Measurements from ENCODE around the gene LRRC8C.

Gene LRRC8C

DNA sequence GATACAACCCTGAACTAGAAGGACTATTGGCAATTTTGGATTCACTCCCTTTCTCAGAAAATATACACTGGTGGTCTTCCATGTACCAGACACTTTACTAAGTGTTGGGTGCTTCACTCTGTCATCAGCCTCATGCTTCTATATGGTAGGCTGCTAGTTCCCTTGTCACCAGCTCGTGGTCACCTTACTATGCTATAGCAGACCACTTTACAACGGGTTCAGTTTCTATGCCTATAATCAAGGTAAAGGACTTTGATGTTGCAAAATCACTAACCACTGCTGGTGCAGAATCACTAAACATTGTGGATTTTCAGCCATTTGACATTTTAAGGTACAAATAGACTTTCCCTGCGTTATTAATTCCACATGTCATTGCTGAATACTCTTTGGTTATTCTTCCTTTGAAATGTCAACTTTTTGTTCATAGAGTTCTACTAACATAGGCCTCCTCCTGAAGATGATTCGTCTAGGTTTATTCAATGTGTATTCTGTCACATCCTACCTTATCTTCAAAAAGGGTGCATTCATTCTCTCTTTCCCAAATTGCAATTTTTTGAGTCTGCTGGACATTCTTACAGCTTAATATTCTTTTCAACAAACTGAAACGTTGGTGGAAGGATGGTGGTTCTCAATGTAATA lies 78.3 kb downstream of the LRRC8C start:
- no peak for DNase-seq (ENCODE audit: low read depth)
- H3K4me3 ChIP-seq (ENCODE audit: low read length) = no peak overlapping the region
- TF ChIP-seq, protein P1, sequence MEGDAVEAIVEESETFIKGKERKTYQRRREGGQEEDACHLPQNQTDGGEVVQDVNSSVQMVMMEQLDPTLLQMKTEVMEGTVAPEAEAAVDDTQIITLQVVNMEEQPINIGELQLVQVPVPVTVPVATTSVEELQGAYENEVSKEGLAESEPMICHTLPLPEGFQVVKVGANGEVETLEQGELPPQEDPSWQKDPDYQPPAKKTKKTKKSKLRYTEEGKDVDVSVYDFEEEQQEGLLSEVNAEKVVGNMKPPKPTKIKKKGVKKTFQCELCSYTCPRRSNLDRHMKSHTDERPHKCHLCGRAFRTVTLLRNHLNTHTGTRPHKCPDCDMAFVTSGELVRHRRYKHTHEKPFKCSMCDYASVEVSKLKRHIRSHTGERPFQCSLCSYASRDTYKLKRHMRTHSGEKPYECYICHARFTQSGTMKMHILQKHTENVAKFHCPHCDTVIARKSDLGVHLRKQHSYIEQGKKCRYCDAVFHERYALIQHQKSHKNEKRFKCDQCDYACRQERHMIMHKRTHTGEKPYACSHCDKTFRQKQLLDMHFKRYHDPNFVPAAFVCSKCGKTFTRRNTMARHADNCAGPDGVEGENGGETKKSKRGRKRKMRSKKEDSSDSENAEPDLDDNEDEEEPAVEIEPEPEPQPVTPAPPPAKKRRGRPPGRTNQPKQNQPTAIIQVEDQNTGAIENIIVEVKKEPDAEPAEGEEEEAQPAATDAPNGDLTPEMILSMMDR (conservative IDR thresholded peaks at IDR 0.05; ENCODE audit: low read length) = no peak

DNA sequence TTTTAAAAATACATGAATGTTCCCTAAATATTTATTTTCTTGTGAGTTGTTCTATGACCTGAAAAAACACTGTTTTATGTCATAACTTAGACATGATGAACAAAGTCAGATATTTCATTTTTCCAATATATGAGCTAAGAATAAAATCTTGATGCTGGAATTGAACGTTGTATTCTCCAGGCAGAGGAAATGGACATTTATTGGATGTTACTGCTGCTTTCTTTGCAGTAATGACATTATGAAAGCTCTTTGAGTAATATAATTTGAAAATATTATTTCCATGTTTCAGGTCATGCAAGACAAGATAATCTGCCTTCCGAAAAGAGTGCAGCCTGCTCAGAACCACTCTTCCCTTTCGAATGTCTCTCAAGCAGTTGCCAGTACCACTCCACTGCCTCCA lies 79.5 kb downstream of the LRRC8C start:
- TF ChIP-seq, protein P1 (conservative IDR thresholded peaks at IDR 0.05; ENCODE audit: low read length) = no peak
- DNase-seq (ENCODE audit: low read depth) = no peak
- H3K4me3 ChIP-seq (ENCODE audit: low read length) = no peak overlapping the region

DNA sequence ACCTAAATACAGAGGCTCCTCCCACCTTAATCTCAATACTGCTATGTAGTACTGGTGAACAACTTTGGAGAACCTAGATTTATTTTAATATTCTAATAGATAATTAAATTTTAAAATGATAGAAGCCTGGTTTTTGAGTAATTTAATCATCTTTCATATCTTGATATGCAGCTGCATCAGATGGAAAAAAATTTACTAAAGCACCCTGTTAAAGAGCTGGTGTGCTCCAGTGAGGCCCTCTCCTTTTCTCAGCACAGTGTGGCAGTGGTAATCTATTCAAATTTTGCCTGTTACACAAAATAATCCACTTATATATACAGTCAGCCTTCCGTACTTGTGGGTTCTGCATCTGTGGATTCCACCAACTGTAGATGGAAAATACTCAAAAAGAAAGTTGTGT lies 82.8 kb downstream of the LRRC8C start:
- no peak for DNase-seq (ENCODE audit: low read depth)
- H3K4me3 ChIP-seq (ENCODE audit: low read length) = no peak overlapping the region
- TF ChIP-seq, protein P1 (conservative IDR thresholded peaks at IDR 0.05; ENCODE audit: low read length) = no peak

DNA sequence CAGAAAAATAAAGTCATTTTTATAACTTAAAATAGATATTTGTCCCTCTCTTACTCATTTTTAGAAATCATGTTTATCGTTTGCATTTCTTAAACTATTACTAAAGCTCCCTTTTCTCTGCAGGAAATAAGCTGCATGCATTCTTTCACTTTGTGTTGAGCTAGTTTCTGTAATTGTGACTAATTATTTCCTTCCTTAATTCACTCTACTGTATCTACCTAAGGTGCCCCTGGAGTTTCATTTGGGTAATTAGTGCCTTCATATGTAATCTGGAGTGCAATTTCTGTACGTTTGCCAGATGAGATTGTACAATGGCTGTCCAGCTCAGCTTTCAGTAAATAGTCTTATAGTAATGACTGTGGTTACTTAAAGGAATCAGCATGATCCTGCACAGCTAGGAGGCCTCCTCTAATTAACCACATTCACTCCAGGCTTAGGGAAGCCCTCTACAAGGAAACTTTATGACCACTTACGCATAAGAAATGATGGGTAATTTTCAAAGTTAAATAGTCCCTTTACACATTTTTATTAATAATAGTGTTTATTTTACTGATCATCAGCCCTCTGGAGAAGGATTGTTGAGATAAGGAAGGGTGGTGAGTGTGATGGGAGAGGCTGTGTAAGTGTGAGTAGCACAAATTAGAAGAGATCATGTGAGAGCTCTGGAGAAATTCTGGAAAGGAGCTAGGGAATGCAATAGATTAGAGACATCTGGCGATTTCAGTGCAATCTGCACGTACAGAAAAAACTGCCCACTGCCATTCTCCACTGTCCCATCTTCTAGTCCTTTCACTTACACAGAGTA lies 86.8 kb downstream of the LRRC8C start:
- TF ChIP-seq, protein P1 (conservative IDR thresholded peaks at IDR 0.05; ENCODE audit: low read length) = no peak
- H3K4me3 ChIP-seq (ENCODE audit: low read length) = no peak overlapping the region
- DNase-seq (ENCODE audit: low read depth) = peak; percentile 52

DNA sequence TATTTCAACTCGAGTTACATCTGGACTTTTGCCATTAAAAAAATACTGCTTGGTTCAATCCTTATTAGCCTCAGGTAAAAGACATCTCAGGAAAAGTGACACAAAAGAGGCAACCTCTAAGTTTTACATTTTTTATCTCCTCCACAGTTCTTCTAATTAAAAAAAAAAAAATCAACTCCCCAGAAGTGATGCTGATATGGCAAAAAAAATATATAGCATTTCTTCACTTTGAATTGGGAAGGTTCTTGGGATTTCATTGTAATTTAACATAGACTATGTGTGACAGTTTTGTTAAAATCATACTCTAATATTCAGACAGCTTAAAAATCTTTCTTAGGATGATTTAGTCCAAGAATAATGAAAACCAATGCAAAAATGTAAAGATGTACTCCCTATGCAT lies 87.9 kb downstream of the LRRC8C start:
- TF ChIP-seq, protein P1 (conservative IDR thresholded peaks at IDR 0.05; ENCODE audit: low read length) = no peak
- no peak for DNase-seq (ENCODE audit: low read depth)
- no peak overlapping the region for H3K4me3 ChIP-seq (ENCODE audit: low read length)

DNA sequence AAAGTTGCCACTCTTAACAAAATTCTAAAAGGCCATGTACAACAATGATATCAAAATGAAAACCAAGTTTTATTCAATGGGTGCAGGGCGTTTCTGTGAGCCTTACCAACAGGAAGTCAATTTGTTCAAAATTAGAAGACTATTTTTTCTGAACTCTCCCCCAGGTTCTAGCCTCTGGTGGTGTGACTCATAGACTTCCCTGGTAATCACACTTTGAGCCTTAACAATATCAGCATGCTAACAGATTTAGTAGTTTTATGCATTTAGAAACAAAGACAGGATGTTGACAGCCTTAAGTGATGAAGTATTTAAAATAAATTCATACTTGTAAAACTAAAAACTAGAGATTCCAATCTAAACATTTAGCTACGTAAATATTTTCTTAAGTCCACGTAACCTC lies 88.4 kb downstream of the LRRC8C start:
- H3K4me3 ChIP-seq (ENCODE audit: low read length) = no peak overlapping the region
- DNase-seq (ENCODE audit: low read depth) = peak; percentile 26
- TF ChIP-seq, protein P1 (conservative IDR thresholded peaks at IDR 0.05; ENCODE audit: low read length) = no peak

DNA sequence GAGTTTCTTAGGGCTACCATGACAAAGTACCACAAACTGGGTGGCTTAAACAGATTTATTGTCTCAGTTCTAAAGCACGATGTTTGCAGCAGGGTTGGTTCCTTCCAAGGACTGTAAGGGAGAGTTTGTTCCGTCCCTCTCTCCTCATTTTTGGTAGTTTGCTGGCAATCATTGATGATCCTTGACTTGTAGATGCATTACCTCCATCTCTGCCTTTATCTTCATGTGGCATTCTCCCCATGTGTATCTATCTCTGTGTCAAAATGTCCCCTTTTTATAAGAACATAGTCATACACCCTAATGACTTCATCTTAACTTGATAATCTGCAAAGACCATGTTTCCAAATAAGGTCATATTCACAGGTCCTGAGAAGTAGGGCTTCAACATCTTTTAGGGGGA lies 90.2 kb downstream of the LRRC8C start:
- TF ChIP-seq, protein P1 (conservative IDR thresholded peaks at IDR 0.05; ENCODE audit: low read length) = no peak
- no peak for DNase-seq (ENCODE audit: low read depth)
- no peak overlapping the region for H3K4me3 ChIP-seq (ENCODE audit: low read length)
